Activated T-cell treated with anti-CD3 and anti-CD28 coated beads, Interleukin-2, amount 50 U/mL, for 24 hours (primary cell): ENCODE data around the gene ETFA.

ENCODE experiments used
- DNase-seq: peaks from one replicate; pipeline ENCODE4 v3.0.0-alpha.2; 2020
- H3K27ac Mint-ChIP-seq: 2 replicates; pipeline ENCODE4 v1.8.0; 2020; ENCODE audit warnings: mild to moderate bottlenecking, mixed read lengths
- H3K27me3 Mint-ChIP-seq: 2 replicates; pipeline ENCODE4 v1.8.0; 2020; ENCODE audit warnings: mixed read lengths
- H3K36me3 Mint-ChIP-seq: 2 replicates; pipeline ENCODE4 v1.8.0; 2020; ENCODE audit warnings: low read depth, mixed read lengths
- H3K4me1 Mint-ChIP-seq: 2 replicates; pipeline ENCODE4 v1.8.0; 2020; ENCODE audit warnings: low read depth, mixed read lengths
- H3K4me3 Mint-ChIP-seq: 2 replicates; pipeline ENCODE4 v1.8.0; 2020; ENCODE audit warnings: mild to moderate bottlenecking, moderate library complexity, mixed read lengths
- H3K9me3 Mint-ChIP-seq: 2 replicates; pipeline ENCODE4 v1.8.0; 2020; ENCODE audit warnings: mixed read lengths

The ETFA gene

GRCh38 chr15:76197703-76198455 is 113.4 kb downstream of the ETFA start:
- Mint-ChIP-seq H3K27me3 (peaks cover 4% of the 10 kb centered on the region), H3K4me3 (no peak overlapping the region), H3K4me1 (no peaks in the 10 kb centered on the region), H3K9me3 (no peaks in the 10 kb centered on the region), H3K36me3 (no peaks in the 10 kb centered on the region), H3K27ac (no peak overlapping the region)
- DNase-seq: peak; percentile 24

- H3K9me3 Mint-ChIP-seq: no peaks in the 10 kb centered on the region
- H3K4me3 Mint-ChIP-seq: no peak overlapping the region
- H3K4me1 Mint-ChIP-seq: no peaks in the 10 kb centered on the region
- peaks cover 14% of the 10 kb centered on the region for H3K27me3 Mint-ChIP-seq
- H3K27ac Mint-ChIP-seq: no peak overlapping the region
- DNase-seq: no peak
- no peaks in the 10 kb centered on the region for H3K36me3 Mint-ChIP-seq
Measured at GRCh38 chr15:76196269-76197231, 114.7 kb downstream of the ETFA start.

- H3K36me3 Mint-ChIP-seq: no peaks in the 10 kb centered on the region
- no peaks in the 10 kb centered on the region for H3K9me3 Mint-ChIP-seq
- H3K4me1 Mint-ChIP-seq: peaks cover 6% of the 10 kb centered on the region
- peaks cover 22% of the 10 kb centered on the region for H3K27me3 Mint-ChIP-seq
- DNase-seq: no peak
- peak overlapping the region; percentile 60 for H3K27ac Mint-ChIP-seq
- H3K4me3 Mint-ChIP-seq: no peak overlapping the region
Measured at GRCh38 chr15:76195506-76196268, 115.6 kb downstream of the ETFA start.

- peaks cover 14% of the 10 kb centered on the region for H3K4me1 Mint-ChIP-seq
- H3K27ac Mint-ChIP-seq: no peak overlapping the region
- no peak for DNase-seq
- no peaks in the 10 kb centered on the region for H3K9me3 Mint-ChIP-seq
- H3K27me3 Mint-ChIP-seq: peaks cover 38% of the 10 kb centered on the region
- H3K36me3 Mint-ChIP-seq: no peaks in the 10 kb centered on the region
- H3K4me3 Mint-ChIP-seq: no peak overlapping the region
Measured at GRCh38 chr15:76193934-76194333, 117.3 kb downstream of the ETFA start.

- H3K9me3 Mint-ChIP-seq: no peaks in the 10 kb centered on the region
- H3K27me3 Mint-ChIP-seq: peaks cover 48% of the 10 kb centered on the region
- DNase-seq: no peak
- H3K4me1 Mint-ChIP-seq: peaks cover 14% of the 10 kb centered on the region
- no peak overlapping the region for H3K4me3 Mint-ChIP-seq
- H3K27ac Mint-ChIP-seq: no peak overlapping the region
- H3K36me3 Mint-ChIP-seq: no peaks in the 10 kb centered on the region
Measured at GRCh38 chr15:76192715-76193114, 118.6 kb downstream of the ETFA start.

GRCh38 chr15:76191539-76192244 is 119.6 kb downstream of the ETFA start:
- no peak for DNase-seq
- Mint-ChIP-seq H3K4me3 (no peak overlapping the region), H3K4me1 (peaks cover 14% of the 10 kb centered on the region)

GRCh38 chr15:76190751-76191538 is 120.3 kb downstream of the ETFA start:
- DNase-seq: peak; percentile 83
- Mint-ChIP-seq H3K36me3 (no peaks in the 10 kb centered on the region), H3K27me3 (peaks cover 61% of the 10 kb centered on the region), H3K9me3 (no peaks in the 10 kb centered on the region), H3K4me3 (peak overlapping the region; percentile 46), H3K4me1 (peaks cover 14% of the 10 kb centered on the region), H3K27ac (no peak overlapping the region)

More at GRCh38 chr15:76191539-76192244, 119.6 kb downstream of the ETFA start:
- no peaks in the 10 kb centered on the region for H3K9me3 Mint-ChIP-seq
- H3K36me3 Mint-ChIP-seq: no peaks in the 10 kb centered on the region
- H3K27ac Mint-ChIP-seq: no peak overlapping the region
- H3K27me3 Mint-ChIP-seq: peaks cover 56% of the 10 kb centered on the region

GRCh38 chr15:76190070-76190564 is 121.2 kb downstream of the ETFA start:
- no peak overlapping the region for H3K4me3 Mint-ChIP-seq
- H3K4me1 Mint-ChIP-seq: peaks cover 14% of the 10 kb centered on the region
- H3K9me3 Mint-ChIP-seq: no peaks in the 10 kb centered on the region
- H3K27me3 Mint-ChIP-seq: peaks cover 66% of the 10 kb centered on the region
- no peaks in the 10 kb centered on the region for H3K36me3 Mint-ChIP-seq
- DNase-seq: no peak
- H3K27ac Mint-ChIP-seq: no peak overlapping the region

- Mint-ChIP-seq H3K4me3 (no peak overlapping the region), H3K27me3 (peaks cover 69% of the 10 kb centered on the region)
Measured at GRCh38 chr15:76189106-76189505, 122.2 kb downstream of the ETFA start.

GRCh38 chr15:76187163-76187562 is 124.1 kb downstream of the ETFA start:
- H3K9me3 Mint-ChIP-seq: no peaks in the 10 kb centered on the region
- no peaks in the 10 kb centered on the region for H3K36me3 Mint-ChIP-seq
- peaks cover 19% of the 10 kb centered on the region for H3K4me1 Mint-ChIP-seq
- no peak for DNase-seq
- no peak overlapping the region for H3K27ac Mint-ChIP-seq
- no peak overlapping the region for H3K4me3 Mint-ChIP-seq
- peaks cover 62% of the 10 kb centered on the region for H3K27me3 Mint-ChIP-seq

More at GRCh38 chr15:76189106-76189505, 122.2 kb downstream of the ETFA start:
- Mint-ChIP-seq H3K9me3 (no peaks in the 10 kb centered on the region), H3K27ac (no peak overlapping the region), H3K4me1 (peaks cover 14% of the 10 kb centered on the region), H3K36me3 (no peaks in the 10 kb centered on the region)
- no peak for DNase-seq

- H3K4me3 Mint-ChIP-seq: no peak overlapping the region
- H3K27me3 Mint-ChIP-seq: peaks cover 55% of the 10 kb centered on the region
- no peak overlapping the region for H3K27ac Mint-ChIP-seq
- DNase-seq: no peak
- peaks cover 26% of the 10 kb centered on the region for H3K4me1 Mint-ChIP-seq
- H3K36me3 Mint-ChIP-seq: no peaks in the 10 kb centered on the region
- H3K9me3 Mint-ChIP-seq: no peaks in the 10 kb centered on the region
Measured at GRCh38 chr15:76185716-76186115, 125.6 kb downstream of the ETFA start.

- no peak for DNase-seq
- no peak overlapping the region for H3K27ac Mint-ChIP-seq
- H3K27me3 Mint-ChIP-seq: peaks cover 51% of the 10 kb centered on the region
- no peak overlapping the region for H3K4me3 Mint-ChIP-seq
- no peaks in the 10 kb centered on the region for H3K36me3 Mint-ChIP-seq
- H3K9me3 Mint-ChIP-seq: no peaks in the 10 kb centered on the region
- H3K4me1 Mint-ChIP-seq: peaks cover 18% of the 10 kb centered on the region
Measured at GRCh38 chr15:76184650-76185035, 126.6 kb downstream of the ETFA start.
